ENCODE results near the gene RBPMS2.

- TF ChIP-seq CTCF (IDR thresholded peaks at IDR 0.05; ENCODE audit: borderline replicate concordance, extremely low read depth, low read length, poor library complexity, severe bottlenecking) (no peak), EZH2 (IDR thresholded peaks at IDR 0.05; ENCODE audit: borderline replicate concordance, low read depth, low read length, severe bottlenecking) (no peak)
Measured at GRCh38 chr15:64761156-64761555, 14.2 kb downstream of the RBPMS2 start.

Measured in DND-41 (cell line).